Camera-type eye (tissue), 1 donor: ENCODE measurements around the gene SYNJ1. TPM values are rescaled to one million over a fixed set of nuclear protein-coding genes. Genes with fewer than 3 reads are reported as not detected.

Experiments used
- total RNA-seq: library from RNA; depleted of rRNA; stranded (reverse); fragments of >200 nt; gene quantifications from one replicate; pipeline ENCODE4 v1.2.3, GENCODE V29; 2014

SYNJ1 gene, protein sequence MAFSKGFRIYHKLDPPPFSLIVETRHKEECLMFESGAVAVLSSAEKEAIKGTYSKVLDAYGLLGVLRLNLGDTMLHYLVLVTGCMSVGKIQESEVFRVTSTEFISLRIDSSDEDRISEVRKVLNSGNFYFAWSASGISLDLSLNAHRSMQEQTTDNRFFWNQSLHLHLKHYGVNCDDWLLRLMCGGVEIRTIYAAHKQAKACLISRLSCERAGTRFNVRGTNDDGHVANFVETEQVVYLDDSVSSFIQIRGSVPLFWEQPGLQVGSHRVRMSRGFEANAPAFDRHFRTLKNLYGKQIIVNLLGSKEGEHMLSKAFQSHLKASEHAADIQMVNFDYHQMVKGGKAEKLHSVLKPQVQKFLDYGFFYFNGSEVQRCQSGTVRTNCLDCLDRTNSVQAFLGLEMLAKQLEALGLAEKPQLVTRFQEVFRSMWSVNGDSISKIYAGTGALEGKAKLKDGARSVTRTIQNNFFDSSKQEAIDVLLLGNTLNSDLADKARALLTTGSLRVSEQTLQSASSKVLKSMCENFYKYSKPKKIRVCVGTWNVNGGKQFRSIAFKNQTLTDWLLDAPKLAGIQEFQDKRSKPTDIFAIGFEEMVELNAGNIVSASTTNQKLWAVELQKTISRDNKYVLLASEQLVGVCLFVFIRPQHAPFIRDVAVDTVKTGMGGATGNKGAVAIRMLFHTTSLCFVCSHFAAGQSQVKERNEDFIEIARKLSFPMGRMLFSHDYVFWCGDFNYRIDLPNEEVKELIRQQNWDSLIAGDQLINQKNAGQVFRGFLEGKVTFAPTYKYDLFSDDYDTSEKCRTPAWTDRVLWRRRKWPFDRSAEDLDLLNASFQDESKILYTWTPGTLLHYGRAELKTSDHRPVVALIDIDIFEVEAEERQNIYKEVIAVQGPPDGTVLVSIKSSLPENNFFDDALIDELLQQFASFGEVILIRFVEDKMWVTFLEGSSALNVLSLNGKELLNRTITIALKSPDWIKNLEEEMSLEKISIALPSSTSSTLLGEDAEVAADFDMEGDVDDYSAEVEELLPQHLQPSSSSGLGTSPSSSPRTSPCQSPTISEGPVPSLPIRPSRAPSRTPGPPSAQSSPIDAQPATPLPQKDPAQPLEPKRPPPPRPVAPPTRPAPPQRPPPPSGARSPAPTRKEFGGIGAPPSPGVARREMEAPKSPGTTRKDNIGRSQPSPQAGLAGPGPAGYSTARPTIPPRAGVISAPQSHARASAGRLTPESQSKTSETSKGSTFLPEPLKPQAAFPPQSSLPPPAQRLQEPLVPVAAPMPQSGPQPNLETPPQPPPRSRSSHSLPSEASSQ (N-terminal part only)
- 28.3 TPM for total RNA-seq

DNA sequence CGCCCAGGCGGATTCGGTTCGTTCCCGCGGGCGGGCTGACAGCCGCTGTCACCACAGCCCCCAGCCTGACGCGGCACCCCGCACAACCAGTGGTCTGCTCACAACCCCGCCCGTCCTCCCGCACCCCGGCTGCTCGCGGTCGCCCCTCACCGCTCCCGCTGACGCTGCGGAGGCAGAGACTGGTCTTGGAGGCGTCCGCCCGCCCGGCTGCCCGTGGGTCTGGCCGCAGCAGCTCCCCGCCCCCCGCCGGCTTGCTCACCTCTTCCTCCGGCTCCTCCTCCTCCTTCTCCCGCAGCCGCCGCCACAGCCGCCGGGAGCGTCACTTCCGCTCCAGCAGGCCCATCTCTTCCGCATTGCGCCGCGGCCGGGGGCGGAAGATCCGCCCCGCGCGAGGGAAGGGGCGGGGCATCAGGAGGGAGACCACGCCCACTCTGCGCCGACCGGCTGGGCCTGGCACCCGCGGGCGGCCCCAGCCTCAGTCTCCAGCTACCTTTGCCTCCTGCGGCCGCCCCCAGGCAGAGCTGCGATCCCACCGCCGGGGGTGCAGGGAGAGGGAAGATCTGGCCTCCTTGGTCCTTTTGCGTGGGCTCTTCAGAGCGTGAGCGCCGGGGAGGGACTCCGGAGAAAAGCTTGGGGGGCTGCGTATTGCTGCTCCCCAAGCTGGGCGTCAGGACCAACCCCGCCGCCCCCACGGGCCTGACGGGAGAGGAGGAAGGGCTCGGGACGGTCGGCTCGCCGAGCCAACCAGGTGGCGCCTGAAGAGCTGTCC lies at the start of gene SYNJ1:
SYNJ1 (minus strand) TSS at position 327 of the 769 bp plus-strand sequence. CDS start 1,118 bp downstream, outside the sequence.

DNA sequence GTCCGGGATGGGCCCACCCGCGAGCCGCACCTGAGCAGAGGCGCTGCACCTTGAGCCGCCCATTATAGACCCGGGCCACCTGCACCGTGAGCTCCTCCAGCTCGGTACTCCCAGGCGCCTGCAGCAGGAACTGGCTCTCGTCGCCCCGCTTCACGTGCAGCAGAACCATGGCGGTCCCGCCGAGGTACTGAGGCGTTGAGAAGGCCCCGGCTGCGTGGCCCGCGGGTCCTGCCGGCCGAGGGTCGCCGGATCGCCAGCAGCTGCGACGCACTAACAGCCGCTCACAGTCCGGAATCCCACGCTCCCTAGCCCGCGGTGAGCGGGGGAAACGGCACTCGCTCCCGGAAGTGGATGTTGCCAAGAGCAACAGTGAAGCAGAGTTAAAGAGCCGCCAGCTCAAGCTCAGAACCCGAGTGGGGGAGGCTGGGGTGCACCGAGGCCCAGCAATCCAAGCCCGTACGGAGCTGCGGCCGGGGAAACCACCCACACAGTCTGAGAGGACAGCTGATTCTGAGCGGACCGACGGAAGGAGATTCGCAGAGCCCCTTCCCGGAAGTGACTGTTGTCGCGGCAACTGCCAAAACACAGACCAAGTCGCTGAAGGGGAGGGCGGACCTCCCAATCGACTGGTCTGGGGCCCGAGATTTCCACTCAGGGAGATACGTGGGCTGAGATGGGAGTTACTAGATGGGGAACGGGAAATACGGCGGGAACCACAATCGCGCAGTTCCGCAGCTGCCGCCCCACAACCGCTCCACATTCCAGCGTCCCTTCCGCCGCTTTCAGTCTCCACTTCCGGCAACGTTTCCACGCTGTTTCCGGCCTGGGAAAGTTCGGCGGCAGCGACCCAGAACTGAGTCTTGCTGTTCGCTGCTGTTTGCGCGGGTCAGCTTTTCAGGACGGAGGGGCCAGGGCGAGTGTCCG lies 115.5 kb downstream of the SYNJ1 start, which contains the start of gene CFAP298:
CFAP298 (minus strand) TSS at position 303 of the 924 bp plus-strand sequence; CDS start at position 169, 134 bp downstream.

DNA sequence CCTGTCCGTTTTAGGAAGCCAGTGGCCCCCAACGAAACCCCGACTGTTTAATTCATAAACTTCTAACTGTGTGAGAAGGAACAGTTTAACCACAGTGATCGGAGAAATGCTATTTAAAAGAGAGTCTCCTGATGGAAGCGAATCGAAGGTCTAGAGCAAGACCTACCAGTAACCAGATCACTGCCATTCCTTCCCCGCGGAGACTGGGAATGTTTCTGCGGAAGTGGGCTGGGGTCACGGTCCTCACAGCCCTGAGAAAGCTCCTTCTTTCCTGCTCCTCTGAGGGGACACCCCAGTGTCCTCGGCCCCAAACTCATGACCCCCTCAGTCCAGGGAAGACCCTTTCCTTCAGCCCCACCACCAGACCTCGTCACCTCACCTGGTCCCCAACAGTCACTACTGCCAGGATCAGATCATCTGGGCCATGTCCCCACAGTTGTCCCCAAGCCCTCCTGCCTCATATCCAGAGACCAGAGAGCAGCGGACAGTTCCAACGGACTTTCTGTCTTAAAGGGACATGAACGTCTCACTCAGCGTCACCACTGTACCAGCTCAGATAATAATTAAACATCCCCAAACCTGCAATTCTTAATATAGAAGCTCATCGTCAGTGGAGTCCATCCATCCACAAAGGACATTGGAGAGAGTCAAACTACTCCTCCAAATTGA lies 142.6 kb downstream of the SYNJ1 start, which contains the start of gene TCP10L:
TCP10L (minus strand) TSS at position 482 of the 669 bp plus-strand sequence. CDS start 1,219 bp downstream, outside the sequence.

Other genes starting within 250 kb of the SYNJ1 start
- 5.5 TPM for gene TCP10L, start 142.5 kb downstream of the SYNJ1 start, total RNA-seq
- gene CFAP298, start 115.6 kb downstream of the SYNJ1 start, total RNA-seq, result 38.8 TPM
- 124 TPM for gene PAXBP1, start 43.7 kb upstream of the SYNJ1 start, total RNA-seq